Heart left ventricle (tissue), 16 donors: ENCODE data around the gene LMAN2L. TPM values are rescaled to one million over a fixed set of nuclear protein-coding genes. Genes with fewer than 3 reads are reported as not detected.

Experiments
- ATAC-seq, 4 donors: fragments of 200-7000 bp; cut with Tn5 transposase; one replicate each; pipeline ENCODE4 v1.9.1; 2020 to 2022; ENCODE audit warnings: moderate library complexity in 4 of 4, mild to moderate bottlenecking in 3 of 4, moderate number of reproducible peaks in 1 of 4
- DNase-seq, 5 donors: peaks; one replicate each; pipeline ENCODE4 v3.0.0-alpha.2; 2020
- H3K27ac ChIP-seq, 12 donors: fragments of 200-600 bp; sonication (generic) in 4 of 12; one replicate each; pipeline versions ENCODE4 v1.5.0 to v1.8.0; 2016 to 2022; ENCODE audit warnings: mild to moderate bottlenecking in 2 of 12
- H3K27me3 ChIP-seq, 9 donors: fragments of 200-600 bp; sonication (generic) in 2 of 9; one replicate each; pipeline versions ENCODE4 v1.5.1 to v1.8.0; 2016 to 2022; ENCODE audit warnings: mild to moderate bottlenecking in 3 of 9
- H3K36me3 ChIP-seq, 9 donors: fragments of 200-600 bp; sonication (generic) in 2 of 9; one replicate each; pipeline versions ENCODE4 v1.5.0 to v1.8.0; 2018 to 2022; ENCODE audit warnings: mild to moderate bottlenecking in 2 of 9
- H3K4me1 ChIP-seq, 12 donors: fragments of 200-600 bp; sonication (generic) in 4 of 12; one replicate each; pipeline versions ENCODE4 v1.5.0 to v1.8.0; 2016 to 2022; ENCODE audit warnings: mild to moderate bottlenecking in 3 of 12
- H3K4me3 ChIP-seq, 12 donors: fragments of 200-600 bp; sonication (generic) in 4 of 12; one replicate each; pipeline versions ENCODE4 v1.5.0 to v1.8.0; 2017 to 2022; ENCODE audit warnings: mild to moderate bottlenecking in 9 of 12, moderate library complexity in 4 of 12
- H3K9me3 ChIP-seq, 12 donors: fragments of 200-600 bp; sonication (generic) in 4 of 12; one replicate each; pipeline versions ENCODE4 v1.5.0 to v1.8.0; 2016 to 2022; ENCODE audit warnings: mild to moderate bottlenecking in 1 of 12
- POLR2A ChIP-seq, 2 donors: fragments of 450-650 bp; IDR thresholded peaks; one replicate each; pipeline ENCODE4 v1.6.1; 2017; ENCODE audit warnings: antibody characterized with exemption in 2 of 2, mild to moderate bottlenecking in 2 of 2, moderate library complexity in 2 of 2
- WGBS, 4 donors: extraction: QIAGEN DNeasy Blood & Tissue Kit in 2 of 4; methylation state at CpG; one replicate each; pipeline versions ENCODE4 v1.1.5 to v1.1.7; 2013 to 2018; 5-methylcytosine and 5-hydroxymethylcytosine counted together
- intact Hi-C, 10 donors: fragments of 100-400 bp; cut with DNase I; formaldehyde crosslinking; loops; one replicate each; pipeline versions ENCODE4 v1.11.1 to v1.14.2; 2022
- polyA plus RNA-seq, 2 donors: library from polyadenylated mRNA; stranded (reverse); fragments of 200-250 nt; gene quantifications; one replicate each; pipeline ENCODE4 v1.2.3, GENCODE V29; 2013
- total RNA-seq, 9 donors: library from RNA; depleted of rRNA in 2 of 9; stranded (reverse); fragments of >200 nt in 2 of 9; fragmentation: NEBNext Ultra II Directional in 3 of 9; extraction: Animal tissue kit (Norgen Biotek cat#: 25700) in 3 of 9; gene quantifications; one replicate each; pipeline versions ENCODE4 v1.1.0 to v1.2.4, GENCODE V29; 2016 to 2023
- TF ChIP-seq, protein P1 (sequence below), 12 donors: fragments of 200-600 bp; sonication (generic) in 4 of 12; IDR thresholded peaks; one replicate each; pipeline versions ENCODE4 v1.5.0 to v1.8.0; 2018 to 2022; ENCODE audit warnings: antibody characterized with exemption in 12 of 12, mild to moderate bottlenecking in 5 of 12
- donor health status: ischemic (EF 13 %, LVEDD 7.1; RV severe dilation, severe dysfunction).
- donor health status: healthy with polysubstance abuse.
- donor health status: DM: no; HTN: yes; CAD: no.
- donor health status: DM: no; HTN: no; CAD: no.
- donor health status: ischemic (EF 25% LVEDD 6.9; RV normal size, moderate dysfunction).
- donor health status: ischemic (EF 25% LVEDD 5.7; RV mildly dilated, moderate dysfunction).
- donor health status: healthy.
- donor health status: DM: yes; HTN: yes; CAD: no.
- donor health status: ischemic (EF 35%, LVEDD 5.7; RV mildly dilated, moderate dysfunction).
- donor health status: nonischemic (EF 11% LVEDD 7.7; RV severe dilation, severe dysfunction).
- donor health status: DM: yes; HTN: yes; CAD: no.
- donor health status: PGD.
- donor health status: ischemic (EF 29% LVEDD 5.4; RV normal size, mild dysfunction).
- donor health status: nonischemic (EF 23%, LVEDD 6.1; RV moderate dilation, normal function).

Gene LMAN2L
- total and polyA plus RNA-seq, 11 donors: 11.3 to 38.5 (median 20.5) TPM

DNA sequence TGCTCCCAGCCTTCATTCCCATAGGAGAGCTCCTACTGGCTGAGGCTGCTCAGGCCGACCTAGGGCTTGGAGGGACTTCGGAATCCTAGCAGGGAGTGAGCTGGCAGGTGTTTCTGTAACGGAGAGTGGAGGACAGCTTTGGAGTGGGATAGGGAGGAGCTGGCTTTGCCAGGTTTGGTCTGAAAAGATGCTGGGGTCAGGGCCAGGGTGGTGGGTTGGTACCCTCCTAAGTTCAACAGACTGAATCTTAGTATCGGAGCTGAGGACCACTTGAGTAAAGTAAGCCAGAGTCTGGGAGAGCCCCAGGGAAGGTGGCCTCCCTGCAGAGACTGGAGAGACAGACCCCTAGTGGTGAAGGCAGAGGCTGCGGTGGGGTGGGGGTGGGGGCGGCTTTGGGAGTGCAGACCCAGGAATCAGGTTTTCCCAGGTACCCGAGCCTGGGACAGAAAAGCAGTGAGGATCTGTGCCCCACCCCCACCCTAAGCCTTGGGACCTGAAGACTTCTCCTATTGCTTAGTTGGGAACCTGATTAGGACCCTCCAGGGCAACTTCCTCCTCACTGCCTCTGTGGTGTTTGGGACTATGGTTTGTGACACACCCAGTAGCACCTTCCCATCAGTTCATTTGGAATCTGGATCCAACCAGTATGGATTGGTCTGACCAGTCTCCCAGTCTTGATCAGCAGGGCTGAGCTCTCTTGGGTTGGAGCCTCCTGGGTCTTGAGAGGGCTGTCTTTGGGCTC is 23.8 kb upstream of the LMAN2L start:
- H3K4me1 ChIP-seq: peaks cover 0 to 50% (median 38%) of the 10 kb centered on the region in 12 donors
- H3K27me3 ChIP-seq: no peaks in the 10 kb centered on the region
- peak overlapping the region in 10 of 12 donors; percentile 22 to 91 (median 58) for H3K4me3 ChIP-seq
- intact Hi-C loops: loop anchor here in 7 of 10 donors (5.0 to 10.0 kb wide), 5 partner anchors 39 to 229 kb away; partner anchors contain the start of genes KANSL3 (in 2 of the 7) and ARID5A (in 1 of the 7)
- no peak for DNase-seq
- peaks cover 0 to 4% (median 0%) of the 10 kb centered on the region in 9 donors for H3K36me3 ChIP-seq
- no peaks in the 10 kb centered on the region for H3K9me3 ChIP-seq
- TF ChIP-seq POLR2A (IDR thresholded peaks at IDR 0.05): no peak
- TF ChIP-seq, protein P1, sequence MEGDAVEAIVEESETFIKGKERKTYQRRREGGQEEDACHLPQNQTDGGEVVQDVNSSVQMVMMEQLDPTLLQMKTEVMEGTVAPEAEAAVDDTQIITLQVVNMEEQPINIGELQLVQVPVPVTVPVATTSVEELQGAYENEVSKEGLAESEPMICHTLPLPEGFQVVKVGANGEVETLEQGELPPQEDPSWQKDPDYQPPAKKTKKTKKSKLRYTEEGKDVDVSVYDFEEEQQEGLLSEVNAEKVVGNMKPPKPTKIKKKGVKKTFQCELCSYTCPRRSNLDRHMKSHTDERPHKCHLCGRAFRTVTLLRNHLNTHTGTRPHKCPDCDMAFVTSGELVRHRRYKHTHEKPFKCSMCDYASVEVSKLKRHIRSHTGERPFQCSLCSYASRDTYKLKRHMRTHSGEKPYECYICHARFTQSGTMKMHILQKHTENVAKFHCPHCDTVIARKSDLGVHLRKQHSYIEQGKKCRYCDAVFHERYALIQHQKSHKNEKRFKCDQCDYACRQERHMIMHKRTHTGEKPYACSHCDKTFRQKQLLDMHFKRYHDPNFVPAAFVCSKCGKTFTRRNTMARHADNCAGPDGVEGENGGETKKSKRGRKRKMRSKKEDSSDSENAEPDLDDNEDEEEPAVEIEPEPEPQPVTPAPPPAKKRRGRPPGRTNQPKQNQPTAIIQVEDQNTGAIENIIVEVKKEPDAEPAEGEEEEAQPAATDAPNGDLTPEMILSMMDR (IDR thresholded peaks at IDR 0.05): peak in 9 of 12 donors; percentile 19 to 55 (median 43)
- peak overlapping the region in 6 of 12 donors; percentile 6 to 72 (median 40) for H3K27ac ChIP-seq
- peak in 1 of 4 donors; percentile 19 for ATAC-seq
- 28 to 51% (median 33%) methylated on average over 4 to 7 of the region's 7 CpGs for WGBS, 4 donors

DNA sequence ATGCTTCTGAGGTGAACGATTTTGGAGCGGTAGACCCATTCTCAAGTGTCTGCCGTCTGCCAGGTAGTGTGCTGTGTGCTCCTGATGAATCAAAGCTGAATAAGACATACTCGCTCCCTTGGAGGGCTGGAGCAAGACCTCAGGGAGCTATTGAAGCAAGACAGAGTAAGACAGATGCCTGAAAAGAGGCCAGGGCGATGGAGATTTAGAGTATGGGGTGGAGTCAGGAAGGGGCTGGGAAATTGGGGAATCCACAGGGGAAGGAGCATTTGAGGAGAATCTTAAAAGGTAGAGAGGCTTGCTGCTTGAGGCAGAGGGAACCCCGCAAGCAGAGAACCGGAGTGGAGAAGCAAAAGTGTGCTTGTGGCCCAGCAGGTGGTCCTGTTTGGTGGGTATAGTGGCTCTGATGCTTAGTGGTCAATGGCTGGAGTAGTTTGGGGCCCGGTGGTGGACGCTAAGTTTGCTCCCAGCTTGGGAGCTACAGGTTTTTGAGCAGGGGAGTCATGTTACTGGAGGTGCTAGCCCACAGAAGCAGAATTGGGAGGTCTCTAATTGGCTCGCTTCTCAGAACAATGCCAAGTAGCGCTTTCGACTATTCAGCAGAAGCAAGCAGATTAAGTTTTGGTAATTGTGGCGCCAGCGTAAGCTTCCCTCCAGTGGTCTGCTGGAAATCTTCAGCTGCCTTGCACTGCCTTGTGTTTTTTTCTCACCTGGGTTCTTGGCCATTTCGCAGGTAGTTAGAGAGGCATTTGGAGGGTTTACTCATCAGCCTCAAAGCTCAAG is 22.9 kb upstream of the LMAN2L start:
- intact Hi-C loops: loop anchor here in 7 of 10 donors (5.0 to 10.0 kb wide), 5 partner anchors 40 to 228 kb away; partner anchors contain the start of genes KANSL3 (in 2 of the 7) and ARID5A (in 1 of the 7)
- TF ChIP-seq, protein P1 (IDR thresholded peaks at IDR 0.05): no peak
- no peak for TF ChIP-seq POLR2A (IDR thresholded peaks at IDR 0.05)
- peak overlapping the region in 10 of 12 donors; percentile 22 to 91 (median 58) for H3K4me3 ChIP-seq
- no peaks in the 10 kb centered on the region for H3K9me3 ChIP-seq
- 49 to 57% (median 53%) methylated on average over 15 of the region's 15 CpGs for WGBS, 4 donors
- no peak for ATAC-seq
- H3K27me3 ChIP-seq: no peaks in the 10 kb centered on the region
- peak overlapping the region in 6 of 12 donors; percentile 6 to 72 (median 40) for H3K27ac ChIP-seq
- no peak for DNase-seq
- H3K36me3 ChIP-seq: peaks cover 0 to 4% (median 0%) of the 10 kb centered on the region in 9 donors
- H3K4me1 ChIP-seq: peaks cover 0 to 50% (median 38%) of the 10 kb centered on the region in 12 donors

DNA sequence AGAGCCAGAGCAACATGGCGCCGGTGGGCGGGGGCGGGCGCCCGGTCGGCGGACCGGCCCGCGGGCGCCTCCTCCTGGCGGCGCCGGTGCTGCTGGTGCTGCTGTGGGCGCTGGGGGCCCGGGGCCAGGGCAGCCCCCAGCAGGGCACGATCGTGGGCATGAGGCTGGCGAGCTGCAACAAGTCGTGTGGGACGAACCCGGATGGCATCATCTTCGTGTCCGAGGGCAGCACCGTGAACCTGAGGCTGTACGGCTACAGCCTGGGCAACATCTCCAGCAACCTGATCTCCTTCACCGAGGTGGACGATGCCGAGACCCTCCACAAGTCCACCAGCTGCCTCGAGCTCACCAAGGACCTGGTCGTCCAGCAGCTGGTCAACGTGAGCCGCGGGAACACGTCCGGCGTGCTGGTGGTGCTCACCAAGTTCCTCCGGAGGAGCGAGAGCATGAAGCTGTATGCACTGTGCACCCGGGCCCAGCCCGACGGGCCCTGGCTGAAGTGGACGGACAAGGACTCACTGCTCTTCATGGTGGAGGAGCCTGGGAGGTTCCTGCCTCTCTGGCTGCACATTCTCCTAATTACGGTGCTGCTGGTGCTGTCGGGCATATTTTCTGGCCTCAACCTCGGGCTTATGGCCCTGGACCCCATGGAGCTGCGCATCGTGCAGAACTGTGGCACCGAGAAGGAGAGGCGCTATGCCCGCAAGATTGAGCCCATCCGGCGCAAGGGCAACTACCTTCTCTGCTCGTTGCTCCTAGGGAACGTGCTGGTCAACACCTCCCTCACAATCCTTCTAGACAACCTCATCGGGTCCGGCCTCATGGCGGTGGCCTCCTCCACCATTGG is 21.3 kb upstream of the LMAN2L start:
- peak; percentile 5 to 29 (median 16) for ATAC-seq
- H3K4me1 ChIP-seq: peaks cover 0 to 50% (median 38%) of the 10 kb centered on the region in 12 donors
- no peaks in the 10 kb centered on the region for H3K27me3 ChIP-seq
- DNase-seq: peak; percentile 29 to 77 (median 54)
- peak overlapping the region; percentile 33 to 89 (median 78) for H3K27ac ChIP-seq
- H3K9me3 ChIP-seq: no peaks in the 10 kb centered on the region
- H3K4me3 ChIP-seq: peak overlapping the region; percentile 62 to 91 (median 75)
- no peaks in the 10 kb centered on the region for H3K36me3 ChIP-seq
- intact Hi-C loops: loop anchor here in 7 of 10 donors (1.0 to 10.0 kb wide), 9 partner anchors 18 to 226 kb away; partner anchors contain the start of genes KANSL3 (in 3 of the 7), LMAN2L (in 2 of the 7) and ARID5A (in 1 of the 7)
- TF ChIP-seq, protein P1 (IDR thresholded peaks at IDR 0.05): peak; percentile 16 to 76 (median 51)
- no peak for TF ChIP-seq POLR2A (IDR thresholded peaks at IDR 0.05)
- WGBS, 4 donors: 16 to 47% (median 27%) methylated on average over 21 to 59 of the region's 59 CpGs
